Liver (tissue), 9 donors: ENCODE measurements around the gene GPR12. TPM values are rescaled to one million over a fixed set of nuclear protein-coding genes. Genes with fewer than 3 reads are reported as not detected.

Experiments used
- DNase-seq: peaks from one replicate; pipeline ENCODE4 v3.0.0-alpha.2; 2017; ENCODE audit warnings: low spot score
- H3K27ac ChIP-seq, 2 donors: one replicate each; pipeline ENCODE4 v1.7.0; 2013; ENCODE audit warnings: inconsistent platforms in 2 of 2, low read length in 2 of 2, control low read depth in 1 of 2, low read depth in 1 of 2, mild to moderate bottlenecking in 1 of 2
- H3K27me3 ChIP-seq, 4 donors: one replicate each; pipeline versions ENCODE4 v1.6.1 to v1.7.0; 2013; ENCODE audit warnings: low read length in 3 of 4, inconsistent platforms in 1 of 4, mild to moderate bottlenecking in 1 of 4, moderate library complexity in 1 of 4; ENCODE audit not compliant: control insufficient read depth in 4 of 4, insufficient read depth in 4 of 4
- H3K36me3 ChIP-seq, 4 donors: one replicate each; pipeline versions ENCODE4 v1.6.1 to v1.7.0; 2013; ENCODE audit warnings: low read length in 3 of 4, mild to moderate bottlenecking in 3 of 4, low read depth in 1 of 4, moderate library complexity in 1 of 4; ENCODE audit not compliant: control insufficient read depth in 4 of 4, insufficient read depth in 3 of 4
- H3K4me1 ChIP-seq, 4 donors: one replicate each; pipeline versions ENCODE4 v1.6.1 to v1.7.0; 2013; ENCODE audit warnings: low read length in 3 of 4, mild to moderate bottlenecking in 3 of 4, moderate library complexity in 1 of 4; ENCODE audit not compliant: control insufficient read depth in 4 of 4, insufficient read depth in 4 of 4
- H3K4me3 ChIP-seq, 3 donors: one replicate each; pipeline versions ENCODE4 v1.6.1 to v1.7.0; 2013; ENCODE audit warnings: low read length in 3 of 3, control low read depth in 1 of 3, low read depth in 1 of 3, mild to moderate bottlenecking in 1 of 3
- H3K9ac ChIP-seq, 2 donors: one replicate each; pipeline ENCODE4 v1.7.0; 2013; ENCODE audit warnings: low read length in 2 of 2, mild to moderate bottlenecking in 2 of 2, moderate library complexity in 2 of 2, control low read depth in 1 of 2, low read depth in 1 of 2
- H3K9me3 ChIP-seq, 4 donors: one replicate each; pipeline versions ENCODE4 v1.6.1 to v1.7.0; 2013; ENCODE audit warnings: low read length in 3 of 4; ENCODE audit not compliant: control insufficient read depth in 4 of 4
- CTCF ChIP-seq: fragments of 150-350 bp; IDR thresholded peaks from 2 replicates; pipeline ENCODE4 v1.5.1; 2017; ENCODE audit warnings: improper control_type of control experiment, low read depth, low read length; ENCODE audit not compliant: missing input control
- EGR1 ChIP-seq, 2 donors: IDR thresholded peaks; 2 replicates each; pipeline ENCODE4 v1.6.1; 2016 to 2018; ENCODE audit warnings: antibody characterized with exemption in 2 of 2, low read depth in 2 of 2
- FOXA1 ChIP-seq: IDR thresholded peaks from 2 replicates; pipeline ENCODE4 v1.6.1; 2016; ENCODE audit warnings: antibody characterized with exemption
- FOXA2 ChIP-seq: IDR thresholded peaks from 2 replicates; pipeline ENCODE4 v1.6.1; 2016; ENCODE audit warnings: antibody characterized with exemption
- GABPA ChIP-seq, 2 donors: IDR thresholded peaks in 1 of 2; conservative IDR thresholded peaks in 1 of 2; 2 replicates each; pipeline ENCODE4 v1.6.1; 2016; ENCODE audit warnings: antibody characterized with exemption in 2 of 2, mild to moderate bottlenecking in 1 of 2, moderate library complexity in 1 of 2
- HNF4A ChIP-seq, 2 donors: conservative IDR thresholded peaks; 2 replicates each; pipeline ENCODE4 v1.6.1; 2016; ENCODE audit warnings: antibody characterized with exemption in 2 of 2, mild to moderate bottlenecking in 2 of 2
- HNF4G ChIP-seq: IDR thresholded peaks from 2 replicates; pipeline ENCODE4 v1.6.1; 2016; ENCODE audit warnings: antibody characterized with exemption
- JUND ChIP-seq, 2 donors: IDR thresholded peaks; 2 replicates each; pipeline ENCODE4 v1.6.1; 2016; ENCODE audit warnings: antibody characterized with exemption in 2 of 2
- MAX ChIP-seq: IDR thresholded peaks from 2 replicates; pipeline ENCODE4 v1.6.1; 2016; ENCODE audit warnings: antibody characterized with exemption
- NR2F2 ChIP-seq: IDR thresholded peaks from 2 replicates; pipeline ENCODE4 v1.6.1; 2016; ENCODE audit warnings: antibody characterized with exemption
- RAD21 ChIP-seq, 2 donors: IDR thresholded peaks; 2 replicates each; pipeline ENCODE4 v1.6.1; 2016; ENCODE audit warnings: antibody characterized with exemption in 2 of 2, mild to moderate bottlenecking in 2 of 2
- REST ChIP-seq: IDR thresholded peaks from 2 replicates; pipeline ENCODE4 v1.6.1; 2016; ENCODE audit warnings: antibody characterized with exemption, mild to moderate bottlenecking
- RXRA ChIP-seq, 2 donors: IDR thresholded peaks; 2 replicates each; pipeline ENCODE4 v1.6.1; 2017 to 2018; ENCODE audit warnings: antibody characterized with exemption in 2 of 2, mild to moderate bottlenecking in 1 of 2
- SP1 ChIP-seq: IDR thresholded peaks from 2 replicates; pipeline ENCODE4 v1.6.1; 2018; ENCODE audit warnings: antibody characterized with exemption, mild to moderate bottlenecking
- TAF1 ChIP-seq: conservative IDR thresholded peaks from 2 replicates; pipeline ENCODE4 v1.6.1; 2016; ENCODE audit warnings: antibody characterized with exemption, mild to moderate bottlenecking
- YY1 ChIP-seq: IDR thresholded peaks from 2 replicates; pipeline ENCODE4 v1.6.1; 2016; ENCODE audit warnings: antibody characterized with exemption, mild to moderate bottlenecking
- ZBTB33 ChIP-seq: IDR thresholded peaks from 2 replicates; pipeline ENCODE4 v1.6.1; 2016; ENCODE audit warnings: antibody characterized with exemption
- WGBS: extraction: QIAGEN DNeasy Blood & Tissue Kit; methylation state at CpG from one replicate; pipeline ENCODE4 v1.1.7; 2013; 5-methylcytosine and 5-hydroxymethylcytosine counted together
- polyA plus RNA-seq, 2 donors: library from polyadenylated mRNA; stranded (reverse) in 1 of 2; unstranded in 1 of 2; fragments of 200-250 nt in 1 of 2; fragments of >200 nt in 1 of 2; fragmentation: Nextera tagmentation in 1 of 2; extraction: Ambion mirVana in 1 of 2; gene quantifications; one replicate each; pipeline versions ENCODE4 v1.2.1 to v1.2.3, GENCODE V29; 2013 to 2015
- total RNA-seq, 2 donors: library from RNA; depleted of rRNA; stranded (reverse); fragments of >200 nt; gene quantifications; one replicate each; pipeline ENCODE4 v1.2.3, GENCODE V29; 2014
- donor health status: healthy.
- donor health status: healthy.
- donor health status: healthy.
- donor health status: healthy.
- donor health status: healthy.

The GPR12 gene
- total and polyA plus RNA-seq, 4 donors, result not detected

GRCh38 chr13:26806891-26807290 is 46.3 kb upstream of the GPR12 start:
- Histone ChIP-seq H3K4me3 (no peak overlapping the region), H3K27me3 (peaks cover 0 to 14% (median 0%) of the 10 kb centered on the region in 4 donors), H3K9ac (no peak overlapping the region), H3K9me3 (no peaks in the 10 kb centered on the region), H3K36me3 (no peaks in the 10 kb centered on the region), H3K4me1 (no peaks in the 10 kb centered on the region), H3K27ac (no peak overlapping the region)
- DNase-seq, result no peak
- TF ChIP-seq NR2F2 (no peak), TAF1 (no peak), REST (no peak), EGR1 (IDR thresholded peaks at IDR 0.05; ENCODE audit: low read depth in 2 of 2) (no peak), GABPA (IDR thresholded peaks at IDR 0.05 in 1 of 2, conservative IDR thresholded peaks at IDR 0.05 in 1 of 2) (no peak), FOXA1 (no peak), RAD21 (IDR thresholded peaks at IDR 0.05) (no peak), JUND (IDR thresholded peaks at IDR 0.05) (no peak), HNF4G (no peak), RXRA (IDR thresholded peaks at IDR 0.05) (no peak)

- Histone ChIP-seq H3K4me1 (no peaks in the 10 kb centered on the region), H3K9ac (no peak overlapping the region), H3K27ac (no peak overlapping the region), H3K9me3 (no peaks in the 10 kb centered on the region), H3K4me3 (no peak overlapping the region), H3K36me3 (no peaks in the 10 kb centered on the region), H3K27me3 (peaks cover 0 to 14% (median 2%) of the 10 kb centered on the region in 4 donors)
- WGBS, result 81% methylated on average over 3 of the region's 3 CpGs
- TF ChIP-seq FOXA1 (no peak), SP1 (no peak), EGR1 (IDR thresholded peaks at IDR 0.05; ENCODE audit: low read depth in 2 of 2) (no peak), FOXA2 (no peak), NR2F2 (no peak), RAD21 (IDR thresholded peaks at IDR 0.05) (no peak), GABPA (IDR thresholded peaks at IDR 0.05 in 1 of 2, conservative IDR thresholded peaks at IDR 0.05 in 1 of 2) (no peak), MAX (no peak), CTCF (no peak), ZBTB33 (no peak), YY1 (no peak), HNF4A (conservative IDR thresholded peaks at IDR 0.05) (no peak), HNF4G (no peak), RXRA (IDR thresholded peaks at IDR 0.05) (no peak), REST (no peak)
- DNase-seq, result no peak
These were observed 27.4 kb upstream of the GPR12 start for GRCh38 chr13:26787961-26788360.
